Activated CD4-positive, CD25-positive, alpha-beta regulatory T cell treated with anti-CD3 and anti-CD28 coated beads, Interleukin-2, amount 50 U/mL, for 72 hours (primary cell): ENCODE data around the gene NPAS1.
"Not testable (repeated sequence)": the region's sequence is repeated elsewhere in the genome, so short reads cannot be mapped to it uniquely, and the experiment has no call there.

ENCODE experiments used
- DNase-seq: peaks from one replicate; pipeline ENCODE4 v3.0.0; 2021

The NPAS1 gene

GRCh38 chr19:47047272-47047762 is 27.7 kb downstream of the NPAS1 start:
- no peak for DNase-seq

- DNase-seq, result peak; percentile 79
These were observed 28.2 kb downstream of the NPAS1 start for GRCh38 chr19:47047763-47048405.

DNA sequence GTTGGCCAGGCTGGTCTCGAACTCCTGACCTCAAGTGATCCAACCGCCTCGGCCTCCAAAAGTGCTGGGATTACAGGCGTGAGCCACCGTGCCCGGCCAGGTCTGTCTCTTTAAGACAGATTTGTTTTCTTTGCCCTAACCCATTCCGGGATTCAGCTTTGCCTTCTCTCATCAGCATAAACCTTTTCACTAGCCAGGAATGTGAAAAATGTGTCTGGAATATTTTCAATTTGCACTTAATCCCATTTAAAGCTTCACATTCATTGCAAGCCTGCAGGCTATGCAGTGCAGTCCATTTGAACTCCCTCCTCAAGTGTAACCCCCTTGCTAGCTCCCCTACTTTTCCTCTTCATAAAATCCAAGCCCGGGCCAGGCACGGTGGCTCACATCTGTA is 29.7 kb downstream of the NPAS1 start:
- no peak for DNase-seq

DNA sequence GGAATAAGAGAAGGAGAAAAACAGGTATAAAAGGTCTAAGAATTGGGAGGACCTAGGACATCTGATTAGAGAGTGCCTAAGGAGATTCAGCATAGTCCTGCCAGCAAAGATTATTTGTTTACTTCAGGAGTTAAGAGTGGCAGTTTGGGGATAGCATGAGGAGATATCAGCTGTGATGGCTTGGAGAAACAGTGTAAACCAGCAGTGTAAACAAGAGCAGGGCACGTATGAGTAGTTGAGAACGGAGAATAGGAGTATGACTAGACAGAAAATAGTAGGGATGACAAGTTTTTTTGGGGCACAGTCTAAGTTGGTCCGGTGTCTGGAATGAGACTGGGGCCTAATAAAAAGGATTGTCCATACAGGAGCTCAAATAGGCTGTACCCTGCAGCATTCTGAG is 30.9 kb downstream of the NPAS1 start:
- not testable (repeated sequence) for DNase-seq

DNA sequence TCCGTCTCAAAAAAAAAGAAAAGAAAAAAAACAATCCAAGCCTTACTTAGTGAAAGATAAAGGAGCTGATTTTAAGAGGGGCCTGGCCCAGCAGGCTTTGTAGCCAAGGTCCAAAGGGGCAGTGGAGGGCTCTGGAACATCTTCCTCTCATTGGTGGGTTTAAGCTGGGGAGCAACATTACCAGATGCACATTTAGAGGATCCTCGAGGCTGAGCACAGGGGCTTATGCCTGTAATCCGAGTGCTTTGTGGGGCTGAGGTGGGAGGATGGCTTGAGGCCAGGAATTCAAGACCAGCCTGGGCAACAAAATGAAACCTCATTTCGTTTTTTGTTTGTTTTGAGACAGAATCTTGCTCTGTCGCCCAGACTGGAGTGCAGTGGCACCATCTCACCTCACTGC is 36.8 kb downstream of the NPAS1 start:
- no peak for DNase-seq

DNA sequence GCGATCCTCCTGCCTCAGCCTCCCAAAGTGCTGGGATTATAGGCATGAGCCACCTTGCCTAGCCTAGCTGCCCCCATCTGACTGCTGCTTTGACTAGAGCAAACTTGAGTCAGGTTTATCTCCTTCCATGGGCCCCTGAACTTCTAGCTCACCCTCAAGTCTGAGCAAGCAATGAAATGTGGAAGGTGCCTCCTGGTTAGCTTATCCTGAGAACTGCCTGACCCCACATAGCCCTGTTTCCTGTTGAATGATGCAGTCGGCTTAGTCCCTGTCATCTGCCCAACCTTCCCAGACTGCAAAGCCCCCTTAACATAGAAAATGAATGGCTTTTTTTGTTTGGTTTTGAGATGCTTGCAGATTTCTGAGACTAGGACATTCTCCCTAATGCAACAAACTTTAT is 37.7 kb downstream of the NPAS1 start:
- no peak for DNase-seq

- no peak for DNase-seq
These were observed 39.0 kb downstream of the NPAS1 start for GRCh38 chr19:47058621-47059022.

DNA sequence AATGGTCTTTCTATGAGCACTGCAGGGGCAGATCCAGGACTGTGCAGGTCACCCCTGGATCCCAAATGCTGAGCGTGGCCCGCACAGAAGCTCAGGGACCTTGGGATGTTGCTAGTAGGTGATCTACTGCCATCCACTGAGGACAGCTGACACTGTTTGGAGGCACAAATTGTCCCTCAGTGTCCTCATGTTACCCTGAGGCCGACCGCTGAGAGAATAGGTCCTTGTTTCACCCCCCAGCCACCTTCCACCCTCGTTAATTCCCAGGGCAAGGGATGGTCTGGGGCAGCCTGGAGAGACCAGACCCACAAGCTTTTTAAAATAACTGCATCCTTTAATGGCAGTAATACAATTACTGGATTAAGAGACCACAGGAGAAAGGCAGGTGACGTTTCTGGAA is 44.2 kb downstream of the NPAS1 start:
- DNase-seq, result no peak

GRCh38 chr19:47065242-47065641 is 45.6 kb downstream of the NPAS1 start:
- no peak for DNase-seq

DNA sequence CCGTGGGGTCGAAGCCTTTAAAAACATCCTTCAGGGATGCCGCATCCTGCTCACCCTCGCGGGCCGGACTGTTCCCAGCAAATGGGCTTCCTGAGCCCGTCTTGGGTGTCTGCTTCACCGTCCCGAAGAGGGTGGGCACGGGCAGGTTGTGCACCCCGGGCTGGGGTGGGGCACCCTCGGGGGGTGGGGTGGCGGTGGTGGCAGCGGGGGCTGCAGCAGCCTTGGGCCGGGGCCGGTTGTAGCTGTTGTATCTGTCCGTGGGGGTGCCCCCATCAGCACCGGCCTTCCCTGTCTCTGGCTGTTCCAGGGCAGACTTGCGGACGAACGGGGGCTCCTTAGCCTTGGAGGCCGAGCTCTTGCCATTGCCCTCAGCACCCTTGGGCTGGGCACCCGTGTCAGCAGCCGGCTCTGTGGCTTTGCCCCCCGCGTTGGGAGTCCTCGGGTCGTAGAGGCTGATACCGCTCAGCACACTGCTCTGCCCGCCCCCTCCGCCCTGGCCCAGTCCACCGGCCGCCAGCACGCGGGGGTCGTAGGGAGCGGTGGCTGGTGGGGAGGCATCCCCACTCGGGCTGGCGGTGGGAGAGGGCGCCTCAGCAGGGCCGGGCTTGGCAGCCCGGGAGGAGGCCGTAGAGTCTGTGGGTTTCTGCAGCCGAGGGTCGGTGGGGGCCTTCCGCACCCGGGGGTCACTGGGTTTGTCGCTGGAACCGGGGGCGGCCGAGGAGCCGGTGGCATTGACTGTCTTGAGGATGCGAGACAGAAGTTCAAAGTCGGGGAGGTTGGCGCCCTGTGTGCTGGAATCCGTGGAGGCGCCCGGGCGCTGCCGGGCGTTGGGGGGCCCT is 47.0 kb downstream of the NPAS1 start:
- no peak for DNase-seq

DNA sequence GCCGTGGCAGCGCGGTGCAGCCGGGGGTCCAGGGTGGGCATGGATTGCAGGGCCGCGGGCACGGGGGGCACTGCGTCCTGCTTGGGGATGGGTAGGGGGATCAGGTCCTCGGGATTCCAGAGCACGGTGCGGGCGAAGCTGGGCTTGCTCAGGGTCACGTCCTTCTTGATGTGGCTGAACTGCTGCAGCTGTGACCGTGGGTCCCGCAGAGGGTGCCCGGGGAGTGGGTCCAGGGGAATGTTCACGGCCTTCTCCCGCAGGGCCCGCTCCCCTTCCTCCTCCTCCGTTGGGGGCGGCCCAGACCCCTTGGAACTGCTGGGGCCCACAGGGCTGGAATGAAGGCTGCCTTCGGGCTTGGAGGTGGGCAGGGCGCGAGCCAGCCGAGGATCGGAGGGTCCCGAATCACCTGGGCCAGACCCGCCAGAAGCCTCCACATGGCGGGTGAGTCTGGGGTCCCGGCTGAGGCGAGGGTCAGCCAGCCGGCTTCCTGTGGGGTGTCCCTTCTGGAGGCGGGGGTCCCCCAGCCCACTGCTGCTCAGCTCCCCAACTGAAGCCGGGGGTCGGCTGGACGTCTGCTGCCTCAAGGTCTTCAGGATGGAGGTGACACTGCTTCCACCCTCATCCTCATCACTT is 47.7 kb downstream of the NPAS1 start:
- DNase-seq, result no peak

DNA sequence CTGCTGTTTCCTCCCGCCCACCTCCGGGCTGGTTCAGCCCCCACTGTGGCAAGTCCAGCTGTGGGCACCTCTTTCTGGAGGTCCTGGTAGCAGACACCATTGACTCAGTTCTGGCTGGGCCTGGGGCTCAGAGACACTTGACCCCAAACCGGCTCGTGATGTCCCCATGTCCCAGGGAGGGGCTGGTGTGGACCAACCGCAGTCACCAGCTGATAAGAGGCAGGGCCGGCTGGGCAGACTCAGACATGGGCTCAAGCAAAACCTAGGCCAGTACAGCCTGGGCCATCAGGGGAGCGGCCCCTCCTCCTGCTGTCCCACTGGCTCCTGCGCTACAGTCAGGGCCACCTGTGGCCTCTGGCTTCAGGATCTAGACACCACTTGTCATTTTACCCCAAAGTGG is 48.6 kb downstream of the NPAS1 start:
- DNase-seq, result no peak

- no peak for DNase-seq
These were observed 49.3 kb downstream of the NPAS1 start for GRCh38 chr19:47068876-47069406.

DNA sequence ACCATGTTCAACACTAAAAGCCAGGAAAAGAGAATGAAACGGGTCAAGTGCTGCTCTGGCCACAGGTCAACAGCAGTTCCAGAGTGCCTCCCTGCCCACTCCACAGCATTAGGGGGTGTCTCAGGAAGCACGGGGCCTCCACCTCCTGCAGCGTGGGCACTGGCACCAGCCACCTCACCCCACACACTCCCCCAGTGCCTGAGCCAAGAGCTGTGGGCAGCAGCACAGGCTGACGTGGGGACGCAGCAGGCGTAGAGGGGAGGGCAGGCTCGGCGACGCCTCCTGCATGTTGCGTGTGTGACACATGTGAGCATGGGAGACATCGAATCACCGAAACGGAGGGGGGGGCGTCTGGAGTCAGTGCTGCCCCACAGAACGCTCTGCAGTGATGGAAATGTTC is 50.2 kb downstream of the NPAS1 start:
- no peak for DNase-seq

- no peak for DNase-seq
These were observed 51.1 kb downstream of the NPAS1 start for GRCh38 chr19:47070756-47071155.

DNA sequence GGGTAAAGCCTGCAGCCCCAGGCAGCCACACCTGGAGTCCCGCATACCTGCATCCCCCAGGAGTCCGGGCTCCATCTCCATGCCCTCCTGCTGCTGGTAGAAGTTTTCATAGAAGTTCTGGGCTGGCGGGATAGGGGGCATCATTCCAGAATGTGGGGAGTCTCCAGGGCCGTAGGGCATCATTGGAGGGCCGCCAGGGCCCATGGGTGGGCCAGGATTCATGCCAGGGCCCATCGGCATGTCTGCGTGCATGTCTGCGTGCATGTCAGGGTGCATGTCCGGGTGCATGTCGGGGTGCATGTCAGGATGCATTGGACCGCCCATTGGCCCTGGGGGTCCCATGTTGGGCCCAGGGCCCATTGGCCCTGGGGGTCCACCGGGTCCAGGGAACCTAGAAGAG is 52.1 kb downstream of the NPAS1 start:
- no peak for DNase-seq

DNA sequence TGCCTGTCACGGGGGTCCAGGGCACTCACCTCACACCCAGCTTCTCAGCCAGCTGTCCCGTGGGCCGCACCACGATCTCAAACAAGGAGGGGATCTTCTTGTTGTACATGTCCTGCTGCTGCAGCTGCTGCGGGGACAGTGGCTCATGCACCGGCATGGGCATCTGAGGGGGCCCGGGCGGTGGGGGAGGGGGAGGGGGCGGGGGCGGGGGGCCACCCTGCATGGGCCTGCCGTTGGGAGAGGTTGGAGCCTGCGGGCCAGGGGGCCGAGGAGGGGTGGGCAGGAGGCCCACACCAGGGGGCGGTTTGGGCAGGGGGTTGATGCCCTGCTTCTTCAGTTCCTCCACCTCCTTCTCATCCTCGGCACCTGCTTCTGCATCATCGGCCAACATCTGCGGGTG is 52.7 kb downstream of the NPAS1 start:
- DNase-seq, result no peak

DNA sequence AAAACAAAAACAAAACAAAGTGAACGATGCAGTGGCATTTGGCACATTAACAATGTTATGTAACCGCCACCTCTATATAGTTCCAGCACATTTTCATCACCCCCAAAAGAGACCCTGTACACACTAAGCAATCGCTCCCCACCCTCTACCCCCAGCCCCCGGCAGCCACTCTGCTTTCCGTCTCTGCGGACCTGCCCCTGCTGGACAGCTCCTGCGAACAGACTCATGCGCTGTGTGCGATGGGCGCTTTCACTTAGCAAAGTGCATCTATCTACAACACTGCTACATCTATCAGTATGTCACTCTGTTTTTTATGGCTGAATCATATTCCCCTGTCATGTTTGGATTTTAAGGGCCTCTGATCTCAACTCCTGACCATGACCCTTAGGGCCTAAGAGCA is 53.9 kb downstream of the NPAS1 start:
- no peak for DNase-seq

DNA sequence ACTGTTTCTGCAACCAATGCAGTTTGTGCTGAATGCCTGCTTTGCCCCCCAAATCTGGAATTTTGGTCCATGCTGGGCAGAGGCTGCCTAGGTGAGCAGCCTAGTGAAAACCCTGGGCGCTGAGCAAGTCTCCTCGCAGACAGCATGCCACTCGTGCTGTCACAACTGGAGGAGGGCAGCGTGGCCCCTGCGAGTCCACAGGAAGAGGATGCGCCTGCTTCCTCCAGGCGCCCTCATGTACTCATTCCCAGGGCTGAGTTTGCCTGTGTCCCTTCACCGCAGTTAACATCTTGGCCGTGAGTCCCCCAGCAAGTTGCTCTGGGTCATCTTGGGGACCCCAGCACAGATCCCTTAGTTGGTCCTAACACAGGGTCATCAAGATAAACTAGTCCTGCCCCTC is 55.0 kb downstream of the NPAS1 start:
- DNase-seq, result no peak

DNA sequence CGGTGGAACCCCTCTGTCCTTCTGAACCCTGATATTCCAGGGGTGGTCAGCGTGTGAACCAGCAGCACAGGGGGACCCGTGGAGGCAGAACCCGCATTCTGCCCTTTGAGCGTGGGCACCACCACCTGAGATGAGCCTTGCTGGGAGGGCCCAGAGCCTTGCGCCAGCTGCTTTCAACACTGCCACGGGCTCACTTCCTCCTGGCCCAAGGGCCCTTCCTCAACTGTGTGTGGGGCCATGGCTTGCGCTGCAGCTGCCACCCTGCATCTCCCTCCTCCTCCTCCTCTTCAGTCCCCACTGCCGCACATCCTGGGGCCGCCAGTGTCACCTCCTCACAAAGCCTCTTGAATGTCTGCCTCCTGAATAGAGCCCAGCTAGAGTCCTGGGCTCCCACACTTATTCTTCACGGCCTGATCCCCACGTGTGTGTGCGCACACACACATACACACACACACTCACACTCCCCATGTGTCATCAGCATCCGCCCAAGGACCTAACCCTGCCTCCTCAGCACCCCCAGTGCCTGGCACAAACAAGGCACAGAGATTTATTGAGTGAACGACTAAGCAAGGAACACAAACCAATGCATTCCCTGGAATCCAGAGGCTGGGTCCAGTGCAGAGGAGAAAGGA is 55.7 kb downstream of the NPAS1 start:
- no peak for DNase-seq

DNA sequence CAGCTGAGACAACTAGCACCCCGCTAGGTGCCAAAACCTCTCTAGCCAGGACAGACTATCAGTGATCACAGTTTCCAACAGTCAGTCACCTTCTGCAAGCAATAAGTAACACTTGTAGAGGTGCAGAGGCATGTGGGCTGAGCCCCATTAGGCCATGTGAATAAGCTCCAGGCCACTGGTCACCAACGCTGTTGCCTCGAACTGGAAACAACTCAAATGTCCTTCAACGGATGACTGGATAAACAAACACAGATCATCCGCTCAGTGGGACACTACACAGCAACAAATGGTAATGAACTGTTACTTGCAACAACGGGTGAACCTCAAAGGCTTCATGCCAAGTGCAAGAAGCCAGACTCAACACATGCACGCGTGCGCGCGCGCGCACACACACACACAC is 56.3 kb downstream of the NPAS1 start:
- no peak for DNase-seq

- not testable (repeated sequence) for DNase-seq
These were observed 58.7 kb downstream of the NPAS1 start for GRCh38 chr19:47078351-47078750.

- no peak for DNase-seq
These were observed 61.5 kb downstream of the NPAS1 start for GRCh38 chr19:47081095-47081494.
